ENCODE measurements around the gene TNS3.

- no peak for TF ChIP-seq CTCF (IDR thresholded peaks at IDR 0.05 in 2 of 3, conservative IDR thresholded peaks at IDR 0.05 in 1 of 3; ENCODE audit: insufficient read depth in 2 of 3, low read depth in 1 of 3, low read length in 3 of 3)
- no peak for TF ChIP-seq SP1 (CRISPR knock-in tag; IDR thresholded peaks at IDR 0.05)
- TF ChIP-seq DEAF1 (CRISPR knock-in tag; IDR thresholded peaks at IDR 0.05), result no peak
- no peak for TF ChIP-seq EGR1 (conservative IDR thresholded peaks at IDR 0.05)
- TF ChIP-seq BRD4 (IDR thresholded peaks at IDR 0.05), result no peak
- TF ChIP-seq NR2F6 (CRISPR knock-in tag; IDR thresholded peaks at IDR 0.05), result no peak
- TF ChIP-seq KLF10 (CRISPR knock-in tag; IDR thresholded peaks at IDR 0.05), result no peak
Observed at GRCh38 chr7:47394216-47394615, 187.7 kb downstream of the TNS3 start.
